Spleen (tissue), 7 donors: ENCODE data around the gene DUOX1.

Source experiments
- CTCF ChIP-seq, 11 experiments: fragments of 200-600 bp in 7 of 11; fragments of 450-650 bp in 4 of 11; sonication (generic) in 4 of 11; IDR thresholded peaks in 8 of 11; conservative IDR thresholded peaks in 3 of 11; 1 replicate in 7 of 11; 2 replicates in 4 of 11; pipeline versions ENCODE4 v1.4.0 to v1.8.0; 2016 to 2021; ENCODE audit warnings: antibody characterized with exemption in 11 of 11, inconsistent platforms in 4 of 11, mild to moderate bottlenecking in 1 of 11
- POLR2A ChIP-seq, 3 donors: fragments of 450-650 bp; IDR thresholded peaks; one replicate each; pipeline ENCODE4 v1.5.1; 2017; ENCODE audit warnings: antibody characterized with exemption in 3 of 3, mild to moderate bottlenecking in 1 of 3
- donor health status: DM: no; HTN: no; CAD: no; lungs with moderate emphysema.
- donor health status: DM: no; HTN: no; CAD: no.
- donor health status: DM: no; HTN: no; CAD: no.

GRCh38 chr15:45126535-45127158 is 3.1 kb upstream of the DUOX1 start:
- peak; percentile 27 to 77 (median 57) for TF ChIP-seq CTCF (IDR thresholded peaks at IDR 0.05 in 8 of 11, conservative IDR thresholded peaks at IDR 0.05 in 3 of 11)
- TF ChIP-seq POLR2A (IDR thresholded peaks at IDR 0.05): no peak
